H1 (cell line): ENCODE measurements around the gene TSC22D4. TPM values are rescaled to one million over a fixed set of nuclear protein-coding genes. Genes with fewer than 3 reads are reported as not detected.

Experiments
- CTCF ChIA-PET: fragments of 300-600 bp; sonication (Branson Sonifier 250); formaldehyde crosslinking; loops from one replicate; lab custom pipeline; 2021; ENCODE audit not compliant: partially characterized antibody; lab: Charles Lee
- POLR2A ChIA-PET: fragments of 300-600 bp; sonication (Branson Sonifier 250); formaldehyde crosslinking; loops from one replicate; lab custom pipeline; 2021; ENCODE audit warnings: inconsistent platforms; ENCODE audit not compliant: partially characterized antibody; lab: Charles Lee
- DNase-seq, 2 experiments: peaks; one replicate each; pipeline versions ENCODE4 v3.0.0 to v3.0.0-alpha.2; 2010 to 2022; ENCODE audit warnings: low spot score in 2 of 2, low read depth in 1 of 2, mixed read lengths in 1 of 2
- FAIRE-seq: peaks from 2 replicates; lab custom pipeline; 2011; peaks lifted over from hg19 to GRCh38; lab: Jason Lieb, UNC
- H2AFZ ChIP-seq: 2 replicates; pipeline ENCODE4 v1.8.1; 2012; ENCODE audit warnings: low read length, inconsistent platforms
- H2AK5ac ChIP-seq: 2 replicates; pipeline ENCODE4 v1.6.1; 2013; ENCODE audit warnings: low read depth, low read length
- H2BK120ac ChIP-seq: replicated peaks from 2 replicates; pipeline ENCODE3; 2013; ENCODE audit warnings: low read depth, low read length, inconsistent platforms
- H2BK12ac ChIP-seq: 2 replicates; pipeline ENCODE4 v1.6.1; 2013; ENCODE audit warnings: low read depth, low read length
- H2BK15ac ChIP-seq: 2 replicates; pipeline ENCODE4 v1.6.1; 2013; ENCODE audit warnings: low read length
- H2BK20ac ChIP-seq: 2 replicates; pipeline ENCODE4 v1.6.1; 2013; ENCODE audit warnings: low read length
- H2BK5ac ChIP-seq: 2 replicates; pipeline ENCODE4 v1.6.1; 2013; ENCODE audit warnings: low read depth, low read length
- H3K14ac ChIP-seq: 2 replicates; pipeline ENCODE4 v1.6.1; 2013; ENCODE audit warnings: inconsistent platforms; ENCODE audit not compliant: insufficient read length
- H3K18ac ChIP-seq: 2 replicates; pipeline ENCODE4 v1.6.1; 2013; ENCODE audit warnings: low read length; ENCODE audit errors: extremely low read depth
- H3K23ac ChIP-seq: 2 replicates; pipeline ENCODE4 v1.6.1; 2013; ENCODE audit warnings: inconsistent platforms; ENCODE audit not compliant: insufficient read length
- H3K23me2 ChIP-seq: 2 replicates; pipeline ENCODE4 v1.6.1; 2013; ENCODE audit warnings: low read depth, low read length
- H3K27ac ChIP-seq: 2 replicates; pipeline ENCODE4 v1.6.1; 2011; ENCODE audit warnings: low read depth, low read length, inconsistent platforms
- H3K27me3 ChIP-seq, 4 experiments: replicated peaks in 1 of 4; 1 replicate in 1 of 4; 2 replicates in 3 of 4; pipeline versions ENCODE4 v1.6.1 to v1.8.1; 2011 to 2013; ENCODE audit warnings: low read length in 3 of 4, mild to moderate bottlenecking in 3 of 4, inconsistent platforms in 2 of 4, mixed read lengths in 2 of 4, moderate library complexity in 1 of 4; ENCODE audit not compliant: control insufficient read depth in 3 of 4, insufficient read depth in 3 of 4; ENCODE audit errors: extremely low read depth in 1 of 4
- H3K36me3 ChIP-seq, 4 experiments: 2 replicates each; pipeline versions ENCODE4 v1.6.1 to v1.8.1; 2011 to 2013; ENCODE audit warnings: mild to moderate bottlenecking in 4 of 4, low read length in 3 of 4, moderate library complexity in 2 of 4, control low read depth in 1 of 4, inconsistent platforms in 1 of 4; ENCODE audit not compliant: insufficient read depth in 4 of 4, control insufficient read depth in 2 of 4
- H3K4ac ChIP-seq: replicated peaks from 2 replicates; pipeline ENCODE3; 2013; ENCODE audit warnings: low read length, low read depth, mixed read lengths, inconsistent platforms; ENCODE audit not compliant: insufficient read length
- H3K4me1 ChIP-seq, 4 experiments: replicated peaks in 1 of 4; 1 replicate in 1 of 4; 2 replicates in 3 of 4; pipeline versions ENCODE4 v1.6.1 to v1.8.1; 2011 to 2013; ENCODE audit warnings: low read length in 3 of 4, inconsistent platforms in 2 of 4, mixed read lengths in 1 of 4; ENCODE audit not compliant: insufficient read depth in 4 of 4, control insufficient read depth in 3 of 4
- H3K4me2 ChIP-seq, 2 experiments: 2 replicates each; pipeline versions ENCODE4 v1.6.1 to v1.8.1; 2011 to 2013; ENCODE audit warnings: low read depth in 2 of 2, low read length in 2 of 2, control low read depth in 1 of 2, inconsistent platforms in 1 of 2, mild to moderate bottlenecking in 1 of 2; ENCODE audit not compliant: insufficient read depth in 1 of 2
- H3K4me3 ChIP-seq, 4 experiments: fragments of 200-600, 300-600 bp in 1 of 4; sonication (generic), shearing (Covaris generic), sonication (Bioruptor Twin) in 1 of 4; 2 replicates each; pipeline versions ENCODE4 v1.5.1 to v1.8.1; 2011 to 2016; ENCODE audit warnings: low read length in 4 of 4, low read depth in 3 of 4, control low read depth in 2 of 4, inconsistent platforms in 2 of 4, mild to moderate bottlenecking in 2 of 4, mixed read lengths in 1 of 4, moderate library complexity in 1 of 4; ENCODE audit not compliant: insufficient read depth in 2 of 4; ENCODE audit errors: extremely low read depth in 1 of 4
- H3K56ac ChIP-seq: replicated peaks from 2 replicates; pipeline ENCODE3; 2013; ENCODE audit warnings: low read depth, mild to moderate bottlenecking, mixed read lengths, low read length, inconsistent platforms; ENCODE audit not compliant: insufficient read length
- H3K79me1 ChIP-seq: 2 replicates; pipeline ENCODE4 v1.6.1; 2013; ENCODE audit warnings: low read depth, low read length, control low read depth
- H3K79me2 ChIP-seq, 2 experiments: 2 replicates each; pipeline versions ENCODE4 v1.6.1 to v1.8.1; 2012 to 2013; ENCODE audit warnings: low read length in 2 of 2, mild to moderate bottlenecking in 2 of 2, inconsistent platforms in 1 of 2; ENCODE audit not compliant: insufficient read depth in 2 of 2, control insufficient read depth in 1 of 2
- H3K9ac ChIP-seq, 4 experiments: replicated peaks in 1 of 4; 1 replicate in 1 of 4; 2 replicates in 3 of 4; pipeline versions ENCODE4 v1.6.1 to v1.8.1; 2011 to 2013; ENCODE audit warnings: low read depth in 3 of 4, low read length in 3 of 4, control low read depth in 2 of 4, mild to moderate bottlenecking in 2 of 4, moderate library complexity in 2 of 4, inconsistent platforms in 1 of 4; ENCODE audit errors: extremely low read depth in 1 of 4
- H3K9me3 ChIP-seq, 2 experiments: 2 replicates each; pipeline versions ENCODE4 v1.6.1 to v1.8.1; 2012 to 2013; ENCODE audit warnings: mild to moderate bottlenecking in 2 of 2, moderate library complexity in 2 of 2, control low read depth in 1 of 2, inconsistent platforms in 1 of 2, low read depth in 1 of 2, low read length in 1 of 2, mixed read lengths in 1 of 2; ENCODE audit not compliant: insufficient read depth in 2 of 2
- H4K20me1 ChIP-seq, 2 experiments: replicated peaks in 1 of 2; 2 replicates each; pipeline versions ENCODE3 to v1.8.1; 2011 to 2013; ENCODE audit warnings: inconsistent platforms in 2 of 2, low read length in 2 of 2, mild to moderate bottlenecking in 1 of 2; ENCODE audit not compliant: insufficient read depth in 2 of 2, control insufficient read depth in 1 of 2
- H4K5ac ChIP-seq: 2 replicates; pipeline ENCODE4 v1.6.1; 2013; ENCODE audit warnings: low read length, low read depth, mixed read lengths, inconsistent platforms; ENCODE audit not compliant: insufficient read length
- H4K8ac ChIP-seq: 2 replicates; pipeline ENCODE4 v1.8.0; 2013; ENCODE audit warnings: mild to moderate bottlenecking, moderate library complexity, low read length, inconsistent platforms; ENCODE audit not compliant: insufficient read depth; ENCODE audit errors: extremely low read depth
- H4K91ac ChIP-seq: replicated peaks from 2 replicates; pipeline ENCODE3; 2013; ENCODE audit warnings: low read length, mixed read lengths, inconsistent platforms; ENCODE audit not compliant: insufficient read length
- CTBP2 ChIP-seq: IDR thresholded peaks from 2 replicates; pipeline ENCODE4 v1.7.0; 2011; ENCODE audit warnings: borderline replicate concordance, mild to moderate bottlenecking, moderate library complexity, mixed read lengths, low read length; ENCODE audit not compliant: insufficient read depth, insufficient read length
- JUN ChIP-seq: IDR thresholded peaks from 2 replicates; pipeline ENCODE4 v1.6.1; 2011; ENCODE audit warnings: low read depth, mild to moderate bottlenecking, improper control_type of control experiment, low read length
- PHF8 ChIP-seq: fragments of 200-600 bp; sonication (generic); conservative IDR thresholded peaks from 2 replicates; pipeline ENCODE4 v1.7.1; 2012; ENCODE audit warnings: low read depth, mild to moderate bottlenecking, inconsistent platforms, low read length, moderate library complexity
- TEAD4 ChIP-seq: IDR thresholded peaks from 2 replicates; pipeline ENCODE4 v1.6.1; 2012; ENCODE audit warnings: low read depth, low read length, inconsistent platforms, mixed read lengths
- ZNF274 ChIP-seq: IDR thresholded peaks from 2 replicates; pipeline ENCODE4 v1.7.0; 2012; ENCODE audit warnings: low read length, borderline replicate concordance; ENCODE audit errors: extremely low read depth
- WGBS, 2 experiments: shearing (Covaris generic) in 1 of 2; methylation state at CpG; one replicate each; pipeline versions ENCODE4 v1.1.6 to v1.1.7; 2013 to 2015; ENCODE audit warnings: low lambda C conversion rate in 2 of 2, mixed read lengths in 2 of 2, inconsistent platforms in 1 of 2, low coverage in 1 of 2, missing lambda C conversion rate in 1 of 2; ENCODE audit not compliant: insufficient replicate concordance in 2 of 2, insufficient coverage in 1 of 2, insufficient read length in 1 of 2; ENCODE audit errors: extremely low coverage in 1 of 2, missing lambda C conversion rate in 1 of 2; 5-methylcytosine and 5-hydroxymethylcytosine counted together
- polyA plus RNA-seq, 7 experiments: library from polyadenylated mRNA; depleted of rRNA in 3 of 7; stranded (reverse) in 5 of 7; unstranded in 2 of 7; fragments of >200 nt in 5 of 7; fragments of 200-250 nt in 2 of 7; gene quantifications; 1 replicate in 5 of 7; 2 replicates in 1 of 7; 4 replicates in 1 of 7; pipeline versions ENCODE4 v1.2.1 to v1.2.3, GENCODE V29; 2011 to 2013; ENCODE audit warnings: missing spikeins in 2 of 7, mixed read lengths in 2 of 7
- total RNA-seq: library from RNA; stranded (reverse); fragmentation: NEBNext Ultra II Directional; extraction: Animal tissue kit (Norgen Biotek cat#: 25700); gene quantifications from 2 replicates; pipeline ENCODE4 v1.2.1, GENCODE V29; 2021

The TSC22D4 gene
- total and polyA plus RNA-seq, 2 of the 8 experiments (the other 6 are each of a cell fraction or from before 2014, with no cell fraction given), result 13.2 to 20.3 TPM

DNA sequence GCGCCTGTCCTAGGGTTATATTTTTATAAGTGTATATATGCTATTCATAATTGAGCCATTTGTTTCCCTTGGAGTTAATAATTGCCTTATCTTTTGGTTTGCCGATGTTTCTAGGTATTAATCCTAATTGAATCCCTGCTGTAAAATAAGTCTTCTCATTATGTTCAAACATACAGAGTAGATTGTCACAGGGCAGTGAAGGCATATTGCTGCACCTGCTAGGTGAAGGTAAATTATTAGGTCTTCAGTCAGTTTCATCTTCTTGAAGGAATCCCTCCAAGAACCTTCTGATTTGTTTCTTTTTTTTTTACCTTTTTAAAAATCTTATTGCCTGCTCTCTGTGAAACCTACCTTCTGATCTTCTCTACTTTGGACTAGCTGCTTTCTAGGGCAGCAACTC lies 42.1 kb upstream of the TSC22D4 start:
- POLR2A ChIA-PET, result no interaction called here
- H3K23me2 ChIP-seq, result no peaks in the 10 kb centered on the region; the same call in 1 of the 2 replicates
- H4K91ac ChIP-seq, result no peak overlapping the region
- no peak overlapping the region for H2BK12ac ChIP-seq
- no peak overlapping the region for H3K27ac ChIP-seq
- peaks cover 0 to 11% of the 10 kb centered on the region in 2 experiments; a peak in 2 of 4 replicates for H3K9me3 ChIP-seq
- no peak overlapping the region for H3K14ac ChIP-seq
- H4K8ac ChIP-seq, result no peak overlapping the region
- CTCF ChIA-PET, result interaction anchor here (2.3 kb wide), 1 partner anchor 14 kb away, joined by 7 read pairs; no protein-coding TSS in a partner anchor
- H4K20me1 ChIP-seq, result no peaks in the 10 kb centered on the region
- H3K36me3 ChIP-seq, result no peaks in the 10 kb centered on the region
- no peak overlapping the region for H3K56ac ChIP-seq
- H3K18ac ChIP-seq, result no peak overlapping the region
- no peak overlapping the region for H2AFZ ChIP-seq
- TF ChIP-seq TEAD4, result no peak
- no peak for TF ChIP-seq JUN
- no peak for TF ChIP-seq PHF8
- TF ChIP-seq ZNF274, result no peak
- TF ChIP-seq CTBP2, result no peak
- H3K4me2 ChIP-seq, result no peak overlapping the region
- H2BK120ac ChIP-seq, result no peak overlapping the region
- no peaks in the 10 kb centered on the region for H3K79me2 ChIP-seq
- no peaks in the 10 kb centered on the region for H3K79me1 ChIP-seq
- no peak overlapping the region for H3K9ac ChIP-seq
- no peak overlapping the region for H2AK5ac ChIP-seq
- H2BK20ac ChIP-seq, result no peak overlapping the region
- H3K4me1 ChIP-seq, result no peaks in the 10 kb centered on the region
- H2BK15ac ChIP-seq, result no peak overlapping the region
- H3K4ac ChIP-seq, result no peak overlapping the region
- no peak overlapping the region for H2BK5ac ChIP-seq
- FAIRE-seq, result no peak
- DNase-seq, result no peak
- H4K5ac ChIP-seq, result no peak overlapping the region
- no peak overlapping the region for H3K4me3 ChIP-seq
- 92% methylated on average over 2 of the region's 2 CpGs; no CpG with 5 or more reads in 1 of the 2 experiments for WGBS, 2 experiments
- no peak overlapping the region for H3K23ac ChIP-seq
- no peaks in the 10 kb centered on the region for H3K27me3 ChIP-seq
